Mammary epithelial cell (primary cell): Measurements from ENCODE around the gene JUP.

Experiments
- EZH2 ChIP-seq: IDR thresholded peaks from 2 replicates; pipeline ENCODE4 v1.6.1; 2012; ENCODE audit warnings: low read length, inconsistent platforms, borderline replicate concordance
- TF ChIP-seq, protein P1 (sequence below), 2 donors: IDR thresholded peaks in 1 of 2; conservative IDR thresholded peaks in 1 of 2; 2 replicates each; pipeline ENCODE4 v1.5.1; 2011 to 2012; ENCODE audit warnings: inconsistent platforms in 2 of 2, low read length in 2 of 2, mild to moderate bottlenecking in 2 of 2, control low read depth in 1 of 2, low read depth in 1 of 2; ENCODE audit not compliant: insufficient read depth in 1 of 2; ENCODE audit errors: extremely low read depth in 1 of 2

DNA sequence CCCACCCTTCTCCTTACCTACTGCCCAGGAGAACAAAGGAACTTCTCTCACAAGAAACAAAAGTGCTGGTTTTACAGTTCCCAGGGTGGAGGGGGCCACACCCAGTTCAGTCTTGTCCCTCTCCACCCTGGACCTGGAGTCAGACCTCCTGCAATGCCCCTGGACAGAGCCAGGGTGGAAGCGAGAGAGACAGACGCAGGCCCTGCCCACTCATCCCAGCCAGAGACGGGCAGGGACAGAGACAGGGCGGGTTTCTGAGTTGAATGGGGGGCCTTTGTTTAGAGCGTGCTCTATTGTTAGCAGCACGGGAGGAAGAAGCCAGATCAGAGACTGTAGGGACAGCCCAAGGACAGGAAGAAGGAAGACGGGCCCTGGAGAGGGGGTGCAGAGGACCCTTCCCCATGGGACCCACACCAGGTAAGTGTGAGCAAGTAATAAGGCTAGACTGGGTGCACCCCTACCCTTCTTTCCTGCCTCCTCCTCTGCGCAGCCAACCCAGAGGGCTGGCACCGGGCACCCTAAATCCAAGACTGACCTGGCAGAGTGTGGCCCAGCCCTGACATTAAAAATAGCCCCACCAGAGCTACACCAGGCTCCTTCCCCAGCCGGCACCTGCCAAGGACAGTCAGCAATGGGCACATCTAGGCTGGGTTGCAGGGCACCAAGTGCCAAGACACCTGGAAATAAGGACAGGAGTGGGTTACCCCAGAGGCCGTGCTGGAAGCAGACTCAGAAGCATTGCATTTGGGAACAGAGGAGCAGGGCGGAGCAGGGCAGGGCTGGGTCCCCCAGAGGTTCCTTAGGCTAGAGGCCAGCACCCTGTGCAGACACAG is 10.9 kb downstream of the JUP start:
- TF ChIP-seq, protein P1, sequence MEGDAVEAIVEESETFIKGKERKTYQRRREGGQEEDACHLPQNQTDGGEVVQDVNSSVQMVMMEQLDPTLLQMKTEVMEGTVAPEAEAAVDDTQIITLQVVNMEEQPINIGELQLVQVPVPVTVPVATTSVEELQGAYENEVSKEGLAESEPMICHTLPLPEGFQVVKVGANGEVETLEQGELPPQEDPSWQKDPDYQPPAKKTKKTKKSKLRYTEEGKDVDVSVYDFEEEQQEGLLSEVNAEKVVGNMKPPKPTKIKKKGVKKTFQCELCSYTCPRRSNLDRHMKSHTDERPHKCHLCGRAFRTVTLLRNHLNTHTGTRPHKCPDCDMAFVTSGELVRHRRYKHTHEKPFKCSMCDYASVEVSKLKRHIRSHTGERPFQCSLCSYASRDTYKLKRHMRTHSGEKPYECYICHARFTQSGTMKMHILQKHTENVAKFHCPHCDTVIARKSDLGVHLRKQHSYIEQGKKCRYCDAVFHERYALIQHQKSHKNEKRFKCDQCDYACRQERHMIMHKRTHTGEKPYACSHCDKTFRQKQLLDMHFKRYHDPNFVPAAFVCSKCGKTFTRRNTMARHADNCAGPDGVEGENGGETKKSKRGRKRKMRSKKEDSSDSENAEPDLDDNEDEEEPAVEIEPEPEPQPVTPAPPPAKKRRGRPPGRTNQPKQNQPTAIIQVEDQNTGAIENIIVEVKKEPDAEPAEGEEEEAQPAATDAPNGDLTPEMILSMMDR (conservative IDR thresholded peaks at IDR 0.05 in 1 of 2, IDR thresholded peaks at IDR 0.05 in 1 of 2; ENCODE audit: extremely low read depth in 1 of 2, insufficient read depth in 1 of 2, low read depth in 1 of 2, low read length in 2 of 2): no peak
- TF ChIP-seq EZH2: no peak
